GM18870 (cell line): Measurements from ENCODE around the gene OR4D1.

Experiments used
- ATAC-seq: cut with Tn5 transposase; IDR thresholded peaks from one replicate; pipeline ENCODE4 v1.9.1; 2021; ENCODE audit warnings: moderate library complexity; ENCODE audit not compliant: unreplicated experiment

OR4D1 gene

GRCh38 chr17:58153046-58153445 is 4.9 kb downstream of the OR4D1 start:
- ATAC-seq, result no peak

GRCh38 chr17:58153671-58154070 is 5.5 kb downstream of the OR4D1 start:
- ATAC-seq, result no peak

- no peak for ATAC-seq
Observed at GRCh38 chr17:58156839-58157803, 8.9 kb downstream of the OR4D1 start.

GRCh38 chr17:58158181-58158580 is 10.0 kb downstream of the OR4D1 start:
- ATAC-seq, result no peak

GRCh38 chr17:58161566-58161965 is 13.4 kb downstream of the OR4D1 start:
- no peak for ATAC-seq

GRCh38 chr17:58165981-58166380 is 17.8 kb downstream of the OR4D1 start:
- no peak for ATAC-seq

- no peak for ATAC-seq
Observed at GRCh38 chr17:58166682-58167081, 18.5 kb downstream of the OR4D1 start, which contains the start of gene OR4D2. TSS of gene OR4D2 (plus strand) at chr17:58166982. CDS start at chr17:58169656, 2,674 bp downstream.

GRCh38 chr17:58170622-58171021 is 22.4 kb downstream of the OR4D1 start:
- no peak for ATAC-seq

- ATAC-seq, result no peak
Observed at GRCh38 chr17:58172369-58173071, 24.3 kb downstream of the OR4D1 start.

GRCh38 chr17:58174871-58175270 is 26.7 kb downstream of the OR4D1 start:
- no peak for ATAC-seq

GRCh38 chr17:58176200-58176599 is 28.0 kb downstream of the OR4D1 start:
- ATAC-seq, result no peak

GRCh38 chr17:58181796-58182195 is 33.6 kb downstream of the OR4D1 start:
- ATAC-seq, result no peak

GRCh38 chr17:58183514-58183913 is 35.3 kb downstream of the OR4D1 start:
- ATAC-seq, result no peak

GRCh38 chr17:58184308-58184985 is 36.3 kb downstream of the OR4D1 start:
- ATAC-seq, result no peak

GRCh38 chr17:58184986-58185761 is 37.0 kb downstream of the OR4D1 start:
- no peak for ATAC-seq

GRCh38 chr17:58186591-58186990 is 38.4 kb downstream of the OR4D1 start:
- no peak for ATAC-seq

- no peak for ATAC-seq
Observed at GRCh38 chr17:58187063-58187462, 38.9 kb downstream of the OR4D1 start.

GRCh38 chr17:58187675-58188074 is 39.5 kb downstream of the OR4D1 start:
- ATAC-seq, result no peak

- no peak for ATAC-seq
Observed at GRCh38 chr17:58189436-58190146, 41.4 kb downstream of the OR4D1 start.
